GM12874 (cell line): ENCODE results near the gene CAMK1D.

Experiments used
- CTCF ChIP-seq: IDR thresholded peaks from 2 replicates; pipeline ENCODE4 v1.5.1; 2011; ENCODE audit warnings: low read depth, mild to moderate bottlenecking, control low read depth, low read length, moderate library complexity; ENCODE audit not compliant: insufficient read depth

The CAMK1D gene

GRCh38 chr10:12787297-12787696 lies 437.9 kb downstream of the CAMK1D start:
- no peak for TF ChIP-seq CTCF

GRCh38 chr10:12788277-12788676 lies 438.9 kb downstream of the CAMK1D start:
- no peak for TF ChIP-seq CTCF

- no peak for TF ChIP-seq CTCF
Measured at GRCh38 chr10:12790270-12790669, 440.9 kb downstream of the CAMK1D start.

GRCh38 chr10:12791728-12792127 lies 442.4 kb downstream of the CAMK1D start:
- no peak for TF ChIP-seq CTCF

- TF ChIP-seq CTCF, result no peak
Measured at GRCh38 chr10:12792889-12793556, 443.7 kb downstream of the CAMK1D start.

GRCh38 chr10:12795315-12796110 lies 446.2 kb downstream of the CAMK1D start:
- TF ChIP-seq CTCF, result no peak

- no peak for TF ChIP-seq CTCF
Measured at GRCh38 chr10:12796401-12797160, 447.2 kb downstream of the CAMK1D start.
